CD4-positive, alpha-beta T cell treated with Interleukin-1 beta for 1 hour (primary cell): ENCODE data around the gene MYL6B.
"Not testable (repeated sequence)": the region's sequence is repeated elsewhere in the genome, so short reads cannot be mapped to it uniquely, and the experiment has no call there.

Experiments used
- DNase-seq, 2 donors: peaks; one replicate each; pipeline ENCODE4 v3.0.0-alpha.2; 2020 to 2022

The MYL6B gene

GRCh38 chr12:56154246-56154771 is 1.9 kb downstream of the MYL6B start:
- DNase-seq: no peak

DNA sequence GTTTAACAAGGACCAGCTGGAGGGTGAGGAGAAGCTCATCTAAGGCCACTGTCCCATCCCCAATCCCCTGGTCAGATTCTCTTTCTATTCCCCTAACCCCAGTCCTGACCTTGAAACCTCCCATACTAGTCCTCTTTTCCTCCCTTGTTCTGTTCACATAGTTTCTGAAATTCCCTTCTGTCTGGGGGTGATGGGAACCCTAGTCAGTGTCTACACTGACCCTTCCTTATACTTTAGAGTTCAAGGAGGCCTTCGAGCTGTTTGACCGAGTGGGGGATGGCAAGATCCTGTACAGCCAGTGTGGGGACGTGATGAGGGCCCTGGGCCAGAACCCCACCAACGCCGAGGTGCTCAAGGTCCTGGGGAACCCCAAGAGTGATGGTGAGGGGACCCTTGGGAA is 2.4 kb downstream of the MYL6B start:
- no peak for DNase-seq

GRCh38 chr12:56155256-56155845 is 3.0 kb downstream of the MYL6B start:
- no peak for DNase-seq

- DNase-seq: not testable (repeated sequence)
Observed at GRCh38 chr12:56156464-56157200, 4.2 kb downstream of the MYL6B start.

GRCh38 chr12:56157201-56158028 is 5.0 kb downstream of the MYL6B start:
- peak; percentile 69 to 74 for DNase-seq

- DNase-seq: peak; percentile 94
Observed at GRCh38 chr12:56158029-56158925, 5.9 kb downstream of the MYL6B start, which contains the start of gene MYL6. Gene MYL6, plus strand, starts transcription at chr12:56158359. Its CDS starts 43 bp downstream, at chr12:56158402.

DNA sequence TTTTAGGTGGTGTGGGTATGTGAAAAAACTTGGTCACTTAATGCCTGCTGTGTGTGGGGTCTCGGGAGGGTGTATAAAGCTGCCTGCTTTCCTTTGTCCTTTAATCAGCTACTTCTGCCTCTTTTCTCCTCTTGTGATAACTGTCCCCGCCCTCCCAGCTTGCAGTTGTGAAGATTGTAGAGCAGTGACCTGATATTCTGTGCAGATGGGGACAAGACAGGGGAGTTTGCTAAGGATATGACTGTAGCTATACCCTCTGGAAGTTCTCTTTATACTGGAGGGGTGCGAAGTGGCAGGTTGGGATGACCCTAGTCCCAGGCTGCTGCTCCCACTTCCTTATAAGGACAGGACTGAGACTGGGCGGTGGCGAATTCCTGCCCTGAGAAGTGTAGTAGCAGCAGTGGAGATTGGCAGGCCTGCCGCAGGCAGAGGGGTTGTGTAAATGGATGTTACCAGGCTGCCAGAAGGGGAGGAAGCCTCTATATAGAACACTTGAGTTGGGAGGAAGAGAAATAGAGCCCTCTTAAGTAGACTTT is 6.6 kb downstream of the MYL6B start:
- peak; percentile 33 to 38 for DNase-seq

DNA sequence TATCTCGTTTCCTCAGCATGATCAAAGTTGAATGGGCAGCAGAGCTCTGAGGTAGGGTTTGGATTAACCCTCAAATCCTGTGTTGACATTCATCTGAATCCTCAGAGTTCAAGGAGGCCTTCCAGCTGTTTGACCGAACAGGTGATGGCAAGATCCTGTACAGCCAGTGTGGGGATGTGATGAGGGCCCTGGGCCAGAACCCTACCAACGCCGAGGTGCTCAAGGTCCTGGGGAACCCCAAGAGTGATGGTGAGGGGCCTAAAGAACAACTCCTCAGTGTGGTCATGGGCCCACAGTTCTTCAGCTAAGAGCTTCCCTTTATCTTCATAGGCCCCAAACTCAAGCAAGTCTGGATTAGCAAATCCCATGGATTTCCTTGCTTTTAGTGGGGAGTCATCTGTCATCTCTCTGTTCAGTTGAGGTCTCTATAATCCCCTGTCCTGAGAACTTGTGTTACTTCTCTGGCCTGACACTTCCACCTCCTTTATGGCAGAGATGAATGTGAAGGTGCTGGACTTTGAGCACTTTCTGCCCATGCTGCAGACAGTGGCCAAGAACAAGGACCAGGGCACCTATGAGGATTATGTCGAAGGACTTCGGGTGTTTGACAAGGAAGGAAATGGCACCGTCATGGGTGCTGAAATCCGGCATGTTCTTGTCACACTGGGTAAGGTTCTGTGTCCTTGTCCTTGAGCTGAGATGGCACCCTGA is 7.2 kb downstream of the MYL6B start:
- peak in 1 of 2 donors; percentile 29 for DNase-seq

DNA sequence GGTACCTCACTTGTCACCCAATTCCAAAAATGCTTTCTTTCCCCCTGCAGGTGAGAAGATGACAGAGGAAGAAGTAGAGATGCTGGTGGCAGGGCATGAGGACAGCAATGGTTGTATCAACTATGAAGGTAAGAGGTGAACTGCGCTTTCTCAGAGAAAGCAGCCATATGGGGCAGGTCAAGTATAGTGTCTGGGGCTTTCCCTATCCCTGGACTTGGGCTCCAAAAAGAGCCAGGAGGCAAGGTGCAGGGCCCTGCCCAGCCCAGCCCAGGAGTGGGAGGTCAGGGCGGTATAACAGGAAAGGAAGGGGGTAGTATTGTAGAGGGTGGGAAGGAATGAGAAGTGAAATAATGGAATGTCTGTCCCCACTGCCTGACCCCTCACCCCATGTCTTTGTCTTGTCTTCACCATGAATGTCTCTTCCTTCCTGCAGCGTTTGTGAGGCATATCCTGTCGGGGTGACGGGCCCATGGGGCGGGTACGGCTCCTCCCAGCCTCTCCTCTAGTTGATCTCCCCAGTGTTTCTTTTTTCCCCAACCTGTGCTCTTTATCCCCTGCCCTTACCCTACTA is 7.9 kb downstream of the MYL6B start:
- DNase-seq: peak; percentile 62 to 76

GRCh38 chr12:56160894-56161689 is 8.7 kb downstream of the MYL6B start:
- no peak for DNase-seq

DNA sequence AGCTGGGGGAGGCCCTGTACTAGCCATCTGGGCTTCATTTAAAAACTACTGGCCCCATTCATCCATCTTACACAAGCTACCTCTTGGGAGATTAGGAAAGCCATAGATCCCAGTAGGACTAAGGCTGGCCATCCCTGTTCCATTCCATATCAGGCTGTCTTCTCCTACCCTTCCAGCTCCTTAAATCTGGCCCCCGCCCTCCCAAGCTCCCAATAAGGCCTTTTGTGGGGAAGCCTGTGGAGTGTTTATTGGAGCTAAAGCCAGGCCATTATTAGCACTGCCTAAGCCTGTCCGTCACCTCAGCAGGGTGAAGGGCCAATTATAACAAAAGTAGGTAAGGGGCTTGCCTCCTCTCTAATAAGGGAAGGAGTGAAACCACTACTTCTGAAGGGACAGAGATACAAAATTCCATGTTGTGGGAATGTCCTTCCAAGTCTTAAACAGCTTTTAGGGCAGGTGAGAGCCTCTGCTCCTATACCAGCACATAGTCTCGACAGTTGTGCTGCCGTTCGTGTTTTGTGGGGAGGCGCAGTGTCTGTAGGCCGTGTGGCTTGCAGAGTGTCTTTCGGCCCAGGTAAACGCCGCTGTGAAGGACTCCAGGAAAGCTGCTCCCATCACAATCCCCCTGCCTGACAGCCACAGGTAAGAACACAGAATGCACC is 9.4 kb downstream of the MYL6B start:
- DNase-seq: no peak

DNA sequence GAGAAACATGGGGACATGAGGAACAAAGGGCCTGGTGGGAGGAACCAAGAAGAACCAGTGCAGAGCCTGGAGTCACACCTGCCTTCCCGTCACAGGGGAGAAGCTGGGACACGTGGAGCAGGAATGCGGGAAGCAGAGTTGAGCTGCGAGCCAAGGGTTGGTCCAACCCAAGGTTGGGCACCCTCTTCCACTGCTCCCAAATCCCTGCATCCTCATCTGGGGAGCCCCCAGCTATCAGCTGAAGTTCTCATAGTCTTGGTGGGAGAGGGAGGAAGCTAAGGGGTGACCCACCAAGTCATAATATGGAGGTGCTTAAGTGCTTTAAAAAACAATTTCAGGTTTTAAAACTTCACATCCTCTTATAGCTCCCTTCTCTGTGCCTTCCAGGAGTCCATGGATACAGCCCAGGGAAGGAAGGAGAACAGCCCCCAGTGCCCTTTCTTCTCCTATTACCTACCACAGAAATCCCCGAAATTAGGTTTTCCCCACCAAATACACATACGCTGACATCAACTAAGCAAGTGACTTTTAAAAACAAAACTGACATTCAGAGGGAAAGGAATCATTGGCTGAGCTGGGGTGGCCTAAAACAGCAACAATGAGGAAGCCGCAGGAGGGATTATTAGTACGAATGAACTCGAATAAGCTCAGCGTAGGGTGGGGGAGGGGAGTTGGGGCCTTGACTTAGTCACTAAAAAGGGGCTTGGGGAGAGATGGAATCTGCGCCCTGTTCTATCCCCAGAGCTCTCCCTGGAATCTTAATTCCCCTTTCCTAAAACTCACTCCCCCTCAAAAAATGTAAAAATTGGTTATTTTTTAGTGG is 10.3 kb downstream of the MYL6B start:
- no peak for DNase-seq

DNA sequence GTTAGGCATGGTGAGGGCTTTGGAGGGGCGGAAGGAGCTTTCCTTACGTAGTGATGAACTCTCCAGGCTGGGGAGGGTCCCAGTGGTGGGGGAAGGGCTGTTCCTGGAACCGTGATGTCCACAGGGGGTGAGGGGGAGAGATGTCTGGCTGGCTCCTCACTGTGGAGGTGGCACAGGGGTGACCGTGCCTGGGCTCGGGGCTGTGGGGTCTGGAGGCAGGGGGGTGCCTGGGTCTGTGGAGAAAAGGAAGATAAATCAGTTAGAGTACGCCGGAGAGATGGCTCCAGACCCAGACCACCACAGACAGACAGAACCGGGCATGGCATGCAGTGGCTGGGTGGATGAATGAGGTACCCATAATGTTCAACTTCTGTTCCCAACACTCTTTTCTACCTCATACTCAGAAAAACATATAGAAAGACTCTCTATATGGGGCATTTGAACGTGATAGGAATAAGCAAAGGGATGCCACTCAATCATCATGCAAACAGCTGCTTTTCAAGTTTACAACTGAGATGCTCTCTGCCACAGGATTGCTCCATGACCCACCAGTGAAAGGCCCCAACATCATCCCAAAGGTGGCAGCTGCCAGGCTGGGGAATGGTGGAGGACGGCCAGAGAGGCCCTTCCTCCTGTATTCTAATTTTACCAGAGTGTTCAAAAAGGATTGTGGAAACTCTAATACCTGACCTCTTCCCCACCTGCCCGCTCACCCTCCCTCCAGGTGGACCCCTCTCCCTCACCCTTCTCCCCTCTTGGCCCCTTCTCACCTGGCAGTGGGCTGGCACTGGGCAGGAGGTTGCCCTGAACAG is 11.4 kb downstream of the MYL6B start:
- no peak for DNase-seq

DNA sequence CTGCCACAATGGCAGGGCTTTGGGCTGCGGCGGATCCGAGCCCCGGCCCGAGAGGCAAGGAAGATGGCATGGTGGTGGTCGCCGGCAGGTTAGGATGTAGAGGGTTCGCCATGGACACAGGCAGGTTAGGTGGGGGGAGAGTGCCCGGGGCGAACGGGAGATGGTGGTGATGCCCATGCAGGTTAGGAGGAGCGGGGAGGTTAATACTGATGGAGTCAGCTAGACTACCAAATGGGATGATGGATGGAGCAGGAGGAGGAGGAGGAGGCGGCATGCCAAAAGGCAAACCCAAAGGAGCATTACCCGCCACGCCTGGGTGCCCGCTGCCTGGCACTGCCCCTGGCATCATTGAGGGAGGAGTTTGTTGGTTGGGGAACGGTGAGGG is 11.9 kb downstream of the MYL6B start:
- no peak for DNase-seq

DNA sequence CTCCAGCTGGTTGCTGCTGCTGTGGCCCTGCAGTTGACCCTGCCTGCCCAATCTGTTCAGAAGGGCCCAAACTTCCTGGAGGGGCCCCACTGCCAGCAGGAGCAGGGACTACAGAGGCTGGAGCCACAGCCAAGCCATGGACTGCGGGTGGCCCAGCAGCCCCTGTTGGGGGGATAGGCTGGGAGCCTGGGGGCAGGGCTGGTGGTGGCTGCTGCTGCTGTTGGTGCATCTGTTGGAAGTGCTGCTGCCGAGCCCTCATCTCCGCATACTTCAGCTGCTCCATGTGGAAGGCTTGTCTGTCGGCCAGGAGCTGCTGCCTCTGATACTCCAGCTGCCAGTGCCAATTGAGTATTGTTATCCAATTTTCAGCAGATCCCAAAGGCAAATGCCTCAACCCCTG is 13.0 kb downstream of the MYL6B start:
- DNase-seq: no peak

DNA sequence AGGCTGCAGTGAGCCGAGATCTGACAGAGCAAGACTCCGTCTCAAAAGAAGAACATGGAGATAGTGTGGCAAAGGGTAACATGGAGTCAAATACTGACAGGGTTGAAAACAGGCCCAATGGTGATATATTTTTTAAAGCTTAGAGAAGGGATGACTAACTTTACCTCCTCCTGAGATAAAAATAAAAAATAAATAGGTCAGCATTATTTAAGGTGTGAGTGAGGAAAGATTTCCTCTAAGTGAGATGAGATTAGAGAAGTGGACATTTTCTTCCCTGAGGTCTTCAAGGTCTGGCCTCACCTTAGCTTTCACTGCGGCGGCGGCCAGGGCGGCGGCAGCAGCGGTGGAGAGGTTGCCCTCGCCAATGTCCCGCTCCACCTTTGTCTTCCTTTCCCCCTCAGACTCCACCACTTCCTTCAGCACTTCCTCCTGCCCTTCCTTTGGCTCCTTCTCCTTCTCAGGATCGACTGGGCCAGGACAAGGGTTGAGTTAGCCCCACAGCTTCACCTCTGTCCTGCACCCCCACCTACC is 16.9 kb downstream of the MYL6B start:
- no peak for DNase-seq

DNA sequence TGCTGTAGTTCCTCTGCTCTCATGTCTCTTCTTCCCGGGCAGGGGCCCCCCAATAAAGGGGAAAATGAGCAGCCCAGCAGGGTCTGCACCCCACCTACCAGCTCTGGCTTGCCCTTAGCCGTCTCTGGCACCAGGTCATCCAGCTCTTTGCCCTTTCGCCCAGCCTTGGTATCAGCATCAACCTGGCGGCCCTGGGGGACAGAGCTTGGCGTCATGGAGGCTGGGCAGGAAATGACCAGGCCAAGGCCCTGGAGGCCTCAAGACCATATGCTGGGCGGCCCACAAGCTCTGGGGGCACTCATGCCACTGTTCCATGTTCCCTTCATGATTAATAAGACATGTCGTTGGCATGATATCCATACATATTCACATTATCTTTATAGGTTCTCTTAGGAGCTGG is 20.5 kb downstream of the MYL6B start:
- no peak for DNase-seq

DNA sequence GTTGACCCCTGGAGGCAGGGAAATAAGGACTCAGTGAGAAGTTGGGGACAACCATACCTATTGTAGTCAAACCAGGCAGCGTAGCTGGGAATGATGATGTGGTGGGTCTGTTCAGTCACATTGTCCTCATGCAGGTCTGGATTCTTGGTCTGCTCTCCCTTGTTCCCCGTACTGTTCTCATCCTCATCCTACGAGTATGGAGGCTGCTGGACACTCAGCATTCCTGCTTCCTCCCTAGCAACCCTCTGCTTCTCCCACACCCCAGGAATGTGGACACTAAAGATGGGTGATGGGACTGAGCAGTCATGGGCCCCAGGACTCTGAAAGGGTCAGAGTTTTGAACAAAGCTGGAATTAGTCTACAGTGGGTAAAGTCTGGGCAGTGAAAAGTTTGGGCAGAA is 26.0 kb downstream of the MYL6B start:
- DNase-seq: no peak
